Activated CD8-positive, alpha-beta memory T cell treated with anti-CD3 and anti-CD28 coated beads for 4 hours (primary cell): ENCODE results near the gene NCK1.
"Not testable (repeated sequence)": the region's sequence is repeated elsewhere in the genome, so short reads cannot be mapped to it uniquely, and the experiment has no call there.

Experiments
- DNase-seq, 2 donors: peaks; one replicate each; pipeline ENCODE4 v3.0.0-alpha.2; 2020; ENCODE audit warnings: low read depth in 2 of 2

NCK1 gene

DNA sequence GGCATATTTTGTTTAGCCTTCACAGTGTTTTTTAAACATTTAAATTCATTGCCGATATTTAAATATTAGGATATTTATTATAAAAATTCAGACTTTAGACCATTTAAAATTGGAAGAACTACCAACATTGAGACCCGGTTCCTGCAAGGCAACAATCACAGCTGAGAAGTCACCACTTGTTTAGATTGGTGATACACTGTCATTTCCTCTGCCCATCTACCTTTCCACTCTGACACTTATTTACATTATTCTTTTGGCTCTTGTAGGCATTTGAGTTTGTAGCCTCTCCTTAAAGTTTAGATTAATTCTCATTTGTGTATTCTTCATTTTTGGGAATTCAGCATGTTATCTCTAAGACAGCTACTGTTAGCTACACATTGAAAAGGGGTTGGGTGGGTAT lies 85.5 kb downstream of the NCK1 start:
- no peak for DNase-seq

DNA sequence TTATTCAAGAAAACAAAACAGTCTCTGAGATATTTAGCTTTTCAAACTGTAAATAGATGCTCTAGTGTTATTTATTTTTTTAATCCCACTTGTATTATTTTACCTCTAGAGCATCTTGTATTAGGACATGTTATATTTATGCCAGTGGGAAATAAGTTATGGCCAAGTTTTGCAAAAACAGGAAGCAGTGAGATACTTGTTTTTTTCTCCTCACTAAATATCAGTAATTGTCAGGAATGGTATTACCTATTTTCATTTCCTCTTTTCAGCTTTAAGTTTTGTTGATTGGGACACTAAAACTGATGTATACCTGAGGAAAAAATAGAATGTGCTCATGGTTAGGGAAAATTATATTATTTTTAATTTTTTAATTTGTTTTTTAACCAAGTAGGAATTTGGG lies 87.1 kb downstream of the NCK1 start:
- no peak for DNase-seq

DNA sequence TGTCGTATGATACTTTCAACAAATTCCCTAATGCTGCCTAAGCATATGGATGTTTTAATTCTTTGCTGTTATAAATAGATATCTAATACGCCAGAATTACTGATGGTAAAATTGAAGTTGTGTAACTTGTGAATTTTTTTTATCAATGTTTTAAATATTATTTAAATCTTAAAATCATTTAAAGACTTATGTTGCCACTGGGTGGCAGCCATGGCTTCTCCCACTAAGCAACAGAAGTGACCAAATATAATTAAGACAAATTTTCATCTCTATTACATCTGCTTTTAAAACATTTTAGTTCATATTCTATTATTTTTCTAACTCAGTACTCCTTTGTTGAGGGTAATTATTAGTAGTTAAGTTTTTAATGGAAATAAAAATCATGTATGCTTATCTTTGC lies 87.7 kb downstream of the NCK1 start:
- DNase-seq = no peak

DNA sequence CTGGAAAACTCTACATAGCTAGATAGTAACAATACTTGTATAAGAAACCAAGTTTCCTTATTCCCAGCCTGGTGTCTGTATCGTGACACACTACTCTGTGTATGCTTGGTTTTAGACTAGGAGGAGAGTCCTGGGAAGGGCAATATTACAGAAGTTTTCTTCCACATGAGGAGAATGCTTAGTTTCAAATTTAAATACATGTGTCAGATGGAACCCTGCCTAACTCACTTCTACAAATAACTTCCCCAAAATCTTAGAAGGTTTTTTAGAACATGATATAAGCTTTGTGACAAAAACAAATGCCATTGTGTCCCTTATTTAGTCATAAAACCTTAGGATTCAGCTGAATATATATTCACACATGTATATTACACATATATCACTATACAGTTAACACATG lies 88.6 kb downstream of the NCK1 start:
- DNase-seq = no peak

DNA sequence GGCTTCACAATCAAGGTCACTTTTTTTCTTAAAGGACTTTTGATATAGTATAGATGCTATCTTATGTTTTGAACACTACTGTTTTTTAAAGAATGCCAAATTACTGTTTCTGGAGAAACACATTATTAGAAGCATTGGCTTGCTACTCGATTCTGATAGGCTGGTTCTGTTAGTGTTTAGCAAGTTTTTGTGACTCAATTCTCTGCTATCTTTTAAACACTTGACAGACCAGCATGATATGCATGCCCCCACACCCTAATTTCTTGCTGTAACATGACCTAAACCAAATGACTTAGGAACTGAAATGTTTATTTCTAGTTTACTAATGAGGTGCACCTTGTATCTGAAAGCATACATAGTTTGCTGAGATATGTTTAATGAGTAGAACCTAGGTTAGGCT lies 90.3 kb downstream of the NCK1 start:
- no peak for DNase-seq

DNA sequence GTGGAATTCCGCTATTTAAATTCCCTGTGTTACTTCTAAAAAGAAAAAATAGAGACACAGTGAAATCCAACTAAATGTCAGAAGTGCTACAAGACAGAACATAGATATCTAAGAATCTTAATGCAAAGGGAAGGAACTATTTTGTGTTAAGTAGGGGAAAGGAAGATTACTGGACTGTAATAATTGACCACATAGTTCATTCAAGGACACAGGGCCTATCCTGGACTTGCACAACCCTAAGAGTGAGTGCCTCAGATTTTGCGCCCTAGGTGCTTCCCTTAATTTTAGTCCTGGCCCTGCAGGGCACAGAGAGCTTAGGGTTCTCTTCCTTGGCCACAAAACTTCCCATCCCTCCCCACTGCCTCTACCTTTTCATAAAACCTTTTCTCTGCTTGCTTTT lies 92.2 kb downstream of the NCK1 start:
- DNase-seq = no peak

DNA sequence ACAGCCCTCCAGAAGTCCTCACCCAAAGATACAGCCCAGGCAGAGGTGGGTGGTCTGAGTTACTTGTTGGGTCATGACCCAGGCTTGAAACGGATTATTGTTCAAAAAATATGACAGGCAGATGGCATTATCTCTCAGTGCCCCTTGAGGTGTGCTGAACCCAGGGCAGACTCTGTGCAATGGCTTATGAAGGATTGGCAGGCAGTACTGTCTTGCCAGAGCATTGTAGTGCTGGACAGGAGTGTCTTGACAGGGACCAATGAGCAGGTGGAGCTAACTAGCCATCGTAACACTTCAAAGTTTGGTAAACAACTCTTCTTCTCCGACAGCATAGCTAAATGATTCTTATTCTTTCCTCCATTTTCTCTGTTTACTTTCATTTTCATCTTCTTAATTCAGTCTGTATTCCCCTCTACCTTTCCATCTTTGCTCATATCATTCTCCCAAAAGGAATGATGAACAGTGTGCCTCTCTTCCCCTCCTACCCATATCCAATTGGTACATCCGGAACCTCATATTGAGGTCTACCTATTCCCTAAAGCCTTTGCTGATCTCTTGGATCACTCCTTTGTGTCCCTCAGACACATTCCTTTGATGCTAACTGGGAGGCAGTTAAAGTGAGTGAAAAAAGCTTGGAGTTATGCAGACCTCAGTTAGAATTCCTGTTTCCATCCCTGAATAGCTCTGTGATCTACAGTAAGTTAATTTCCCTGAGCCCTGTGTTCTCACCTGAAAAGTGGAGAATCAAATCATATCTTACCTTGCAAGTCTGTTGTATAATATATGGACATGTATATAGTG lies 93.2 kb downstream of the NCK1 start:
- no peak for DNase-seq

DNA sequence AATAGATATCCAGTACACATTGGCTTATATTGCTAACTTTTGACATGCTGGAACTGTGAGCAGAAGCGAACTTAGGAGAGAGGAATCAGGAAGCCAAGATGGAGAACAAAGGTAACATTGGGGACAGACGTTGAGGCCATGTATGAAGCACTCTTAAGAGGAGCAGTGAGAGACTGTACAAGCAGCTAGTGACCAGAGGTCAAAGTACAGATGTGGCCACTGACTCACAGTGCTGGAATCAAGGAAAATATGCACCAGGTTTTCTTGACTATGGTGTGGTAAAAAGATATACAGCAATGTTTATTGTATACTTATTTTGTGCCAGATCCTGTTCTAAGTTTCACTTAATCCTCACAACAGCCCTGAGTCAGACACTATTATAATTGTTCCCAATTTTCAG lies 93.8 kb downstream of the NCK1 start:
- DNase-seq = no peak

DNA sequence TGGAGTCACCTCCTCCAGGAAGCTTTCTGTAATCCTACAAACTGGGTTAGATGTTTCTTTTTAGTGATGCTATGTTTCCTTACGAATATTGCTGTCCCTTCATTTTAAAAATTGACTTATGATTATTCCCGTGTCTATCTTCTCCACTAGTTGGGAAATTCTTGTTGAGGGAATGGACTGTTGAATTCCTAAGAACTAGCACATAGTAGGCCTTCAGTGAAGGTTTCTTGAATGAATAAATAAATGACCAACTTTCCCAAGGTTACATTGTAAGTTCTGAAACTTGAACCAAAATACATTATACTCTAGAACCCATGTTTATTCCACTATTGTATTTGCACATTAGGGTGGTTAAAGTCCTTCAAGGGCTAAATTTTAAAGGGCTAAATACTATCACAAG lies 95.0 kb downstream of the NCK1 start:
- DNase-seq = no peak

DNA sequence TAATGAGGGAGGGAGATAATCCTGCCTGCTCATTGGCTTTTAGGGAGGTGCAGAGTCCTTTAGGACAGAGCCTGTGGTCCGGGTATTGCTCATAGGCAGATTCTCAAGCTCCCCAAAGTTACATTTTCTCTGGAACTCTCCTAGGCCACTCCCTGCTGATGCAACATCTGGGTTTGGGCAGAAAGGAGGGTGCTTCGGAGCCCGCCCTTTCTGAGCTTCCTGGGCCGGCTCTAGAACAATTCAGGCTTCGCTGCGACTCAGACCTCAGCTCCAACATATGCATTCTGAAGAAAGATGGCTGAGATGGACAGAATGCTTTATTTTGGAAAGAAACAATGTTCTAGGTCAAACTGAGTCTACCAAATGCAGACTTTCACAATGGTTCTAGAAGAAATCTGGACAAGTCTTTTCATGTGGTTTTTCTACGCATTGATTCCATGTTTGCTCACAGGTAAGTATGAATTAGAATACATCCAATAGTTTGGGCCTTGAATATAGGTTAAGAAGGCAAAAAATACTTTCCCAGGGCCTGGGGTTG lies 95.8 kb downstream of the NCK1 start, which contains the start of gene IL20RB:
IL20RB (plus strand) TSS at position 233 of the 538 bp plus-strand sequence; CDS start at position 364, 131 bp downstream.
- DNase-seq = no peak

DNA sequence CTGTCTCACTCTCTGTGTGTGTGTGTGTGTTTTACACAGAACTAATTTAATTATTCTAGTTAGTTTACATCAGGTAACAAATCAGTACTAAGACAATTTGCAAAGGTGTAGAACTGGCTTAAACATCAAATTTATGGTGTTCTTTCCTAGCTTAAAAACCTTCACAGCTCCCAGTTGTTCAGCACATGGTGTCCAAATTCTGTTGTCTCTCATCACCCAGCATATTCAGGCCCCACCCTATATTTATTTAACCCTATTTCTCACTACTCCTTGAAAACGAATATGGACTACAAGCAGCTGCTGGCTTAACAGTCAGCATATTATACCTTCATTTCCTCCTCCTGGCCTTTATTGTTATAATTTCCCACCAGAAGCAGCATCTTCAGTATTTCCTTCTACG lies 96.9 kb downstream of the NCK1 start:
- no peak for DNase-seq

DNA sequence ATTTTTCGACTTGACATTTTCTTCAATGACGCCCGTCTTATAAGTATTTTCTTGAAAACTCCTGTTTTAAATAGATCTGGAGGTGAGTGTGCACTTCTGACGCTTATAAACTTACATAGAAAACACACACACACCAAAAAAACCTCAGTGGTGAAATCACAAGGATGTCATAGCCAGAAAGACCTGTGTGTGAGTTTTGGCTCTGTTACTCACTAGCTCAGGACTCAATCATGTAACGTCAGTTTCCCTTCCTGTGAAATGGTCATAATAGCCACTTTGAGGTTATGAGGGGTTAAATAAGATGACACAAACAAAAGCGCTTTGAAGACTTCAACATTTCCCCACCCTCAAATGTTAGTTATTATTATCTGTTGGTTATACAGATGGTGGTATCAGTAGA lies 97.6 kb downstream of the NCK1 start:
- no peak for DNase-seq

DNA sequence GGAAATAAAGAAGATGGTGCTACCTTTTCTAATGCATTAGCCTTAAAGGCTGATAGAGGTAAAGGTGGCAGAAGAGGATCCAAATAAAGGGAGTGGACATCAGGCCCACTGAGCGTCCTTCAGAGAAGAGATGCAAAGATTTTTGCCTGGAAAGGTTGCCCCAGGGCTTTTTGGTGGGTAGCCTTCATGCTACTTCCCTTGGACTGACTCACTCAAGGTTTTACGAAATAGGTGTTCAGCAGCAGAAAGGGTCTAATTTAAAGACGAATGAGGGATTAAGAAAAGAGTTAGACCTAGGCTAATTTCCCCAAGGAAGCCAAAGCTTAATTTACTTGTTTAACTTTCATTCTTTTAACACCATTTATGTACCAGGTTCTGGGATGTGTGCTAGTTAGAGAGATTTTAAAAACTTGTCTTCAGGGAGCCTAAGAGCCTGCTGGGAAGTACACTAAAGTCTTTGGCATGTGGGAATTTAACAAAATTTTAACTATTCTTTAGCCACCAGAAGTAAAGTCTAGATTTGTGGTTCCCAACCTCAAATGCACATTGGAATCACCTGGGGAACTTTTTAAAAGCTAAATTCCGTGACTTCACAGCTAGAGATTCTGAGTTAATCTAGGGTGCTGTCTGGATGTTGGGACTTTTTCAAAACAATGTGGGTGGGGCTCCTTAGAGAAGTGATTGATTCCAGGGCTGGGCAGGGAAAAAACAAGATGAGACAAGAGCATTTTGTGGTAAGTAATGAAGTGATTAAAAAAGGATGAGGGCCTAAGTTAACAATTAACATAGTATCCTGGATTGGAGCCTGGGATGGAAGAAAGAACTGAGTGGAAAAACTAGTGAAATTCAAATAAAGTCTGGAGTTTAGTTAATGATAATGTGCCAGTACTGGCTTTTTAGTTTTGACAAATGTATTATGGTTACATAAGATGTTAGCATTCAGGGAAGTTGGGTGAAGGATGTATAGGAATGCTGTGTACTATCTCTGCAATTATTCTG lies 99.1 kb downstream of the NCK1 start:
- no peak for DNase-seq

DNA sequence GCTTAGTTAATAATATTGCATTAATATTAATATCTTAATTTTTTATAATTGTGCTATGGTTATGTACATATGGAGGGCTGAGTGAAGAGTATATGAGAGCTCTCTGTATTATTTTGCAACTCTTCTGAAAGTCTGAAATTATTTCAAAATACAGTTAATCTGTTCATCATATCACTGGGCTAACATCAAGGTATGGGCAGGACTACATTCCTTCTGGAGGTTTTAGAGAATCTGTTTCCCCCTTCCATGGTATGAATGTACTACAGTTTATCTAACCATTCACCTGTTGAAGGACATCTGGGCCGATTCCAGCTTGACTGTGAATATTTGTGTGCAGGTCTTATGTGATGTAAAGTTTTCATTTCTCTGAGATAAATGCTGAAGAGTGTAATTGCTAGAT lies 100.9 kb downstream of the NCK1 start:
- DNase-seq = no peak

DNA sequence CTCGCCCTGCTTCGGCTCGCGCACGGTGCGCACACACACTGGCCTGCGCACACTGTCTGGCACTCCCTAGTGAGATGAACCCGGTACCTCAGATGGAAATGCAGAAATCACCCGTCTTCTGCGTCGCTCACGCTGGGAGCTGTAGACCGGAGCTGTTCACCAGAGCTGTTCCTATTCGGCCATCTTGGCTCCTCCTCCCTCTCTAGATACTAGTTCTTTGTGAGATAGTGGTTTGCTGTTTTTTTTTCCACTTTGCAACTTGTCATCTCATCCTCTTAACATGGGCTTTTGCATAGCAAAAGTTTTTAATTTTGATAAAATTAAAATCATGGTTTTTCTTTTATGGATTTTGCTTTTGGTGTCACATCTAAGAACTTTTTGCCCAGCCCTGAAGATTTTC lies 107.5 kb downstream of the NCK1 start:
- not testable (repeated sequence) for DNase-seq

DNA sequence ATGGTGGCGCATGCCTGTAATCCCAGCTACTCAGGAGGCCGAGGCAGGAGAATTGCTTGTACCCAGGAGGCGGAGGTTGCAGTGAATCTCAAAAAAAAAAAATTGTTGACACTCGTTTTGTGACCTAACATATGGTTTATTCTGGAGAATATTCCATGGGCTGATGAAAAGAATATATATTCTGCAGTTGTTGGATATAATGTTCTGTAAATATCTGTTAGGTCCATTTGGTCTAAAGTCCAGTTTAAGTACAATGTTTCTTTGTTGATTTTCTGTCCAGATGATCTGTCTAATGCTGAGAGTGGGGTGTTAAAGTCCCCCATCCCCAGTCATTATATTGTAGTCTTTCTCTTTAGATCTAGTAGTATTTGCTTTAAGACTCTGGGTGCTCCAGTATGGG lies 111.3 kb downstream of the NCK1 start:
- DNase-seq = no peak

DNA sequence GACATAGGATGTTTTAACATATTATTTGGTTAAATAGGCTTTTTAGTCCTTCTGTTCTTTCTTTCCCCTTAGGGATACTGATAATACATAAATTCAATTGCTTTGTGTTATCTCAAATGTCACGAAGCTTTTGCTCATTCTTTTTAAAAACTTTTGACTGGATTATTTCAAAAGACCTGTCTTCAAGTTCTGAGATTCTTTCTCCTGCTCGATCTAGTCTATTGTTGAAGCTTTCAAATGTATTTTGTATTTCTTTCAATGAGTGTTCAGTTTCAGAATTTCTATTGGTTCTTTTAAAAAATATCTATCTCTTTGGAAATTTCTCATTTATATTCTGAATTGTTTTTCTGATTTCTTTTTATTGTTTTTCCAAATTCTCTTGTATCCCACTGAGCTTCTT lies 112.7 kb downstream of the NCK1 start:
- DNase-seq = no peak

DNA sequence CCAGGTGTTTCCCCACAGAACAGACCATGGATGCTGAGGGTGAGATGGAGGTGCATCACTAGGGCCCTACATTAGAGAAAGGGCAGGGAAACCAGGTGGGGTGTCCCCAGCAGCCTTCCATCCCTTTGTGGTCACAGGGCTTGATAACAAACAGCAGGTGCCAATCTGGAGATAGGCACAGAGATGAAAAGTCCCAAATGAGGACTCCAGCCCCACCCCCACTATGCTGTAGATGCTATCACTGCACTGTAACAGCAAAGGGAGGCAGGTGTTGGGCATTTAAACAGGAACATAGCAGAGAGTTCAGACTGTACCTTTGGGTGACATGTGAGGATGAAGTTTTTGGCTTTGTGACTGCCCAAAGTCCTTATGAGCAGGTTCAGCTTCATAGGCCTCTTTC lies 117.2 kb downstream of the NCK1 start:
- DNase-seq = no peak

DNA sequence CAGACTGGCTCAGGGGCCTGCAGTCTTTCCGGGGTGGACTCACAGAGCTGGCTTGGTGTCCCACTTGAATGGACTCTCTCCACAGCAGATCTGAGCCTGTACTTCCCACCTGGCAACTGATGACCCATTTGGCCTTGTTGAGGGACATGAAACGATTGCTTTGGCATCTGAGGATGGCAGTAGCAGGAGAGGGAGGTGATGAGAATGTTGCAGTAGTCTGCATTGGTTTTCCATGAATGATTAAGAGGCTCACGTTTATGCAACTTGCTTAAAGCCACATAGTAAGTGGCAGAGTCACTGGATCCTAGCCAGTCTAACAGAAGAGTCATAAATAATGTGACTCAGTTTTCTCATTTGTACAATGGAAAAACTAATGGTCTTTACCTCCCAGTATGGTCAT lies 117.7 kb downstream of the NCK1 start:
- DNase-seq = no peak

DNA sequence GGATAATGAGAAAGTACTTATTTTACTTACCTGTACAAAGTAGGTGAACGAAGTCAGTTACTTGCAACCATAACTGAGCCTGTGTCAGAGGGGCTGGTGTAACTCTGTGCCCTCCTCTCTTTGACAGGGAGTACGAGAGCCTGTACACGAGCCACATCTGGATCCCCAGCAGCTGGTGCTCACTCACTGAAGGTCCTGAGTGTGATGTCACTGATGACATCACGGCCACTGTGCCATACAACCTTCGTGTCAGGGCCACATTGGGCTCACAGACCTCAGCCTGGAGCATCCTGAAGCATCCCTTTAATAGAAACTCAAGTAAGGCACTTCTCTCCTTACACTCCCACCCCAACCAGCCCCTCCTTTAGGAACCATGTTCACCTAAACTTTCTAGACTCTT lies 120.0 kb downstream of the NCK1 start:
- DNase-seq = no peak

DNA sequence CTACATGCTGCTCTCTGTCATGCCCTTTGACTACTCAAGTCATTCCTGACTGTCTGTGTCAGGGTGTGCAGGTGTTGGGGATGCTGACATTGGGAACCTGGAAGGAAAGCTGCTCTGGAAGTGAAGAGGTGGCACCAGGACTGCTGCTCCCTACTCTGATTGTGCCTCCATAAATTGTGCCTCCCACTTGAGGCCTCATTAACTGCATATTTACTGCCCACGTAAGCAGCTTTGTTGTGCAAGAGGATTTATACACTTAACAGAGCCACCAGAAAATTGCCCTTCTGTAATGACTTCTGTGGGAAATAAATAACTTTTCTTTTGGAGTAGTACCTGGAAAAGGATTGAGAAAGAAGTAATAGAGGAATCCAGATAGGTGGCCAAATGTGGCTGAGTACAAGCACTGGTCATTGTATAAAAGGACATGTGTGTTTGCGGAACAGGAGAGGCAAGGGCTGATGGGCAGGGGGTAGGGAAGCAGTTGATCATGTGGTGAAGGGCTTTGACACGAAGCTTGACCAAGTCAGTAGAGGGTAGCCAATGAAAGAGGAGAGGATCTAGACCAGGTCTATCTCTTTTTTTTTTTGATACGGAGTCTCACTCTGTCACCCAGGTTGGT lies 120.6 kb downstream of the NCK1 start:
- DNase-seq = no peak

DNA sequence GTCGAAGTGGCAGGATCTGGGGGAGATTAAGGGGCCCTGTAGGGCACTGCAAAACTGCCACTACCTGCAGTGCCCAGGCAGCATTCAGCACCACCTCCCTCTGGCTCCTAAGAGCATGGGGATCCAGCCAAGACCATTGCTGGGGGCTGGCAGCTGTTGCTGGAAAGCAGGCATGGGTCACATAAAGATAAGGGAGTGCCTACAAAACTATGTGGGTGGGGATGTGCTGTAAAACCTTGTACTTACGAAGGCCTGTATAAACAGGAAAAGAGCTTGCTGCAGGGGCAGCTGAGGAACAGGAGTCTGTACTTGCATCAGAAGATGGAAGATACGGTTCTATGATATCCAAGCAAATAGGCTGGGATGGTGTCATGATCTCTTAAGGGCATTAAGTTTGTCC lies 122.8 kb downstream of the NCK1 start:
- DNase-seq = no peak
